Measurements from ENCODE around the gene ATR. TPM values are rescaled to one million over a fixed set of nuclear protein-coding genes. Genes with fewer than 3 reads are reported as not detected.
A peak's percentile ranks its signal among the peaks of the same experiment; 100 is the strongest.

Gene ATR
- polyA plus RNA-seq, 1 donor from 2014 or later: 26.1 TPM

- H4K20me1 ChIP-seq (ENCODE audit: insufficient read depth): no peaks in the 10 kb centered on the region
- peak within 1 kb of the TSS; percentile 32 for H2AFZ ChIP-seq (ENCODE audit: low read depth, low read length)
- H3K27me3 ChIP-seq (ENCODE audit: insufficient read depth, low read depth, low read length): peaks cover 9% of the 10 kb centered on the region
- H3K9me3 ChIP-seq (ENCODE audit: low read length): no peaks in the 10 kb centered on the region
- H3K9me2 ChIP-seq (ENCODE audit: insufficient read depth, low read length): no peaks in the 10 kb centered on the region
- H3F3A ChIP-seq (ENCODE audit: insufficient read depth, low read length, poor library complexity, severe bottlenecking): no peaks in the 10 kb centered on the region
- H3K4me2 ChIP-seq (ENCODE audit: low read length): peak within 1 kb of the TSS; percentile 66
- H3K27ac ChIP-seq (ENCODE audit: low read length): no peak within 1 kb of the TSS
- TF ChIP-seq POLR2AphosphoS5 (IDR thresholded peaks at IDR 0.05): peak; percentile 31
- TF ChIP-seq REST (IDR thresholded peaks at IDR 0.05; ENCODE audit: borderline replicate concordance): peak; percentile 26
- no peak for TF ChIP-seq TAF1 (IDR thresholded peaks at IDR 0.05; ENCODE audit: low read depth)
- no peak for TF ChIP-seq EZH2 (IDR thresholded peaks at IDR 0.05; ENCODE audit: borderline replicate concordance, insufficient read depth, low read length, poor library complexity, severe bottlenecking)
- TF ChIP-seq SMC3 (conservative IDR thresholded peaks at IDR 0.05; ENCODE audit: poor library complexity): peak; percentile 56
- TF ChIP-seq MXI1 (conservative IDR thresholded peaks at IDR 0.05; ENCODE audit: poor library complexity, severe bottlenecking): peak; percentile 43
- TF ChIP-seq EP300 (conservative IDR thresholded peaks at IDR 0.05; ENCODE audit: poor library complexity, severe bottlenecking): peak; percentile 20
- TF ChIP-seq CTCF (IDR thresholded peaks at IDR 0.05; ENCODE audit: poor library complexity, severe bottlenecking): peak; percentile 55
- TF ChIP-seq RAD21 (conservative IDR thresholded peaks at IDR 0.05): peak; percentile 48
- peak within 1 kb of the TSS; percentile 78 for H3K4me3 ChIP-seq (ENCODE audit: low read length)
- H3K9ac ChIP-seq (ENCODE audit: low read length): peak within 1 kb of the TSS; percentile 49
- H3K36me3 ChIP-seq (ENCODE audit: insufficient read depth, low read length): no peaks in the 10 kb centered on the region
- H3K79me2 ChIP-seq (replicated peaks; ENCODE audit: insufficient read depth, low read length): no peaks in the 10 kb centered on the region
These were observed 17.6 kb upstream of the ATR start, which contains the start of gene PLS1 for GRCh38 chr3:142595951-142596725. PLS1 (plus strand) TSS chr3:142596393; CDS start chr3:142664238, 67,845 bp downstream.

- peak overlapping the region; percentile 78 for H3K4me3 ChIP-seq (ENCODE audit: low read length)
- no peak overlapping the region for H3K27ac ChIP-seq (ENCODE audit: low read length)
- H3K9ac ChIP-seq (ENCODE audit: low read length): no peak overlapping the region
These were observed 17.0 kb upstream of the ATR start for GRCh38 chr3:142595581-142595950.

More at GRCh38 chr3:142595581-142595950, 17.0 kb upstream of the ATR start:
- H4K20me1 ChIP-seq (ENCODE audit: insufficient read depth): no peaks in the 10 kb centered on the region
- no peaks in the 10 kb centered on the region for H3K9me2 ChIP-seq (ENCODE audit: insufficient read depth, low read length)
- no peaks in the 10 kb centered on the region for H3F3A ChIP-seq (ENCODE audit: insufficient read depth, low read length, poor library complexity, severe bottlenecking)
- TF ChIP-seq SMC3 (conservative IDR thresholded peaks at IDR 0.05; ENCODE audit: poor library complexity): no peak
- TF ChIP-seq TAF1 (IDR thresholded peaks at IDR 0.05; ENCODE audit: low read depth): no peak
- no peak for TF ChIP-seq REST (IDR thresholded peaks at IDR 0.05; ENCODE audit: borderline replicate concordance)
- TF ChIP-seq EZH2 (IDR thresholded peaks at IDR 0.05; ENCODE audit: borderline replicate concordance, insufficient read depth, low read length, poor library complexity, severe bottlenecking): no peak
- no peak for TF ChIP-seq POLR2AphosphoS5 (IDR thresholded peaks at IDR 0.05)
- no peak for TF ChIP-seq CTCF (IDR thresholded peaks at IDR 0.05; ENCODE audit: poor library complexity, severe bottlenecking)
- no peak for TF ChIP-seq EP300 (conservative IDR thresholded peaks at IDR 0.05; ENCODE audit: poor library complexity, severe bottlenecking)
- TF ChIP-seq RAD21 (conservative IDR thresholded peaks at IDR 0.05): no peak
- TF ChIP-seq MXI1 (conservative IDR thresholded peaks at IDR 0.05; ENCODE audit: poor library complexity, severe bottlenecking): no peak
- H3K27me3 ChIP-seq (ENCODE audit: insufficient read depth, low read depth, low read length): peaks cover 9% of the 10 kb centered on the region
- peak overlapping the region; percentile 66 for H3K4me2 ChIP-seq (ENCODE audit: low read length)
- no peak overlapping the region for H2AFZ ChIP-seq (ENCODE audit: low read depth, low read length)
- no peaks in the 10 kb centered on the region for H3K36me3 ChIP-seq (ENCODE audit: insufficient read depth, low read length)
- H3K9me3 ChIP-seq (ENCODE audit: low read length): no peaks in the 10 kb centered on the region
- H3K79me2 ChIP-seq (replicated peaks; ENCODE audit: insufficient read depth, low read length): no peaks in the 10 kb centered on the region

All from neural cell (in vitro differentiated cells).